GM18519 (cell line): ENCODE results near the gene GID8.
"Not testable (repeated sequence)": the region's sequence is repeated elsewhere in the genome, so short reads cannot be mapped to it uniquely, and the experiment has no call there.

Source experiments
- ATAC-seq: cut with Tn5 transposase; IDR thresholded peaks from one replicate; pipeline ENCODE4 v1.9.1; 2021; ENCODE audit warnings: mild to moderate bottlenecking, moderate library complexity; ENCODE audit not compliant: unreplicated experiment, low FRiP score

Gene GID8

DNA sequence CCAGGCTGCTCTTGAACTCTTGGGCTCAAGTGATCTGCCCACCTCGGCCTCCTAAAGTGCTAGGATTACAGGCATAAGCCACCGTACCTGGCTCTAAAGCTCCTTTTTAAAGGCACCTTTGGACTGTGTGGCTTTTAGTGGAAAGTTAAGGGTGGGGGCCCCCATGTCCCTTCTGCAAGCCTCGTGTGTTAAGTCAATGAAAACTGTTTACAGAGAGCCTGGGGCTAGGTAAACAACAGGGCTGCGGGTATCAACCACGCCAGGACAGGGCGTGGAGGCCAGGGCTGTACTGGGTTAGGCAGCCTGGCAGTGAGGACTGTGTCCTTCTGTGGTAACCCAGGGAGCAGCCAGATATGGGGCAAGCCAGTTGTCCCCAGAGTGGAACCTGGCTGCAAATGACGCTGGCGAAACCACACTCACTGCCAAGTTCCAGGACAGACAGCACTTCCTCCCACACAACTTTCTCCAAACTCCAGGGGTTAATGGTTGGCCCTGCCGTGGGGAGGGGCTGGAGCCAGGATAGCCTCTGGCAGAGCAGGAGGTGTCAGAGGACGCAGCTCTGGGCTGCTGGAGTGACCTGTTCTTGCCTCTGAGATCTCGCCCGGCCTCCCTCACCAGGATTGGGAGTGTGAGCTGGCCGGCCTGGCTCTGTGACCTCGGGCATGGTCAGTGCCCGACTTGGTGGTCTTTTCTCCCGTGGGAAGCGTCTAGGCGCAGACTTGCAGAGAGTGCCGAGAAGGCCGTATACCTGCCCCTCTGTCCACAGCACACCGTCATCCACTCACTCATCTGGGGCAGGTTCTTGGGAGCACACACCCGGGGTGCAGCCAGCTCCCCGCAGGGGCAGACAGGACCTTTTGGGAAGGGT lies 17.8 kb downstream of the GID8 start:
- ATAC-seq = no peak

DNA sequence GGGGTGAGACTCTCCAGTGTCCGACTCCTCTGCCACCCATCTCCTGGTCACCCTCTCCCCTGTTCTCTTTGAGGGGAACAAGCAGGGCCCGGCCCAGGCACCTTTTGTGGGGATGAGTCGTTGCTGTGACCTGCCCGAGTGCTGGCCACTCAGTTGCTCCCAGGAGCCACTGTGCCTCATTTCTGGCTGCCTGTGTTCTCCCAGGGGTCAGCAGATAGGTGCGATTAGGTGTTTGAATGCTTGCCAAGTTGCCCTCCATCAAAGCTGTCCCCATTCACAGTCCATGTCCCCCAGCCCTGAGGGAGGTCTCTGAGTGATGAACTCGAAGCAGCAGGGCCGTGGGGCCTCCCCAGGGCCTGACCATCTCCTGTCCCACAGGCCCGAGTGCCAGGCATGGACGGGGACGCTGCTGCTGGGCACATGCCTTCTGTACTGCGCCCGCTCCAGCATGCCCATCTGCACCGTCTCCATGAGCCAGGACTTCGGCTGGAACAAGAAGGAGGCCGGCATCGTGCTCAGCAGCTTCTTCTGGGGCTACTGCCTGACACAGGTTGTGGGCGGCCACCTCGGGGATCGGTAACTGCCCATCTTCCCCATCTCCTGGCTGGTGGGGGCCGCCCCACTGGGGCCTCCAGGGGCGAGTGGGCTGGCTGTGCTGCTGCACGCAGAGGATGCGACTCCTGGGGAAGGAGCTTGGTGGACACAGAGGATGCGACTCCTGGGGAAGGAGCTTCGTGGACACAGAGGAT lies 18.6 kb downstream of the GID8 start:
- ATAC-seq = no peak

DNA sequence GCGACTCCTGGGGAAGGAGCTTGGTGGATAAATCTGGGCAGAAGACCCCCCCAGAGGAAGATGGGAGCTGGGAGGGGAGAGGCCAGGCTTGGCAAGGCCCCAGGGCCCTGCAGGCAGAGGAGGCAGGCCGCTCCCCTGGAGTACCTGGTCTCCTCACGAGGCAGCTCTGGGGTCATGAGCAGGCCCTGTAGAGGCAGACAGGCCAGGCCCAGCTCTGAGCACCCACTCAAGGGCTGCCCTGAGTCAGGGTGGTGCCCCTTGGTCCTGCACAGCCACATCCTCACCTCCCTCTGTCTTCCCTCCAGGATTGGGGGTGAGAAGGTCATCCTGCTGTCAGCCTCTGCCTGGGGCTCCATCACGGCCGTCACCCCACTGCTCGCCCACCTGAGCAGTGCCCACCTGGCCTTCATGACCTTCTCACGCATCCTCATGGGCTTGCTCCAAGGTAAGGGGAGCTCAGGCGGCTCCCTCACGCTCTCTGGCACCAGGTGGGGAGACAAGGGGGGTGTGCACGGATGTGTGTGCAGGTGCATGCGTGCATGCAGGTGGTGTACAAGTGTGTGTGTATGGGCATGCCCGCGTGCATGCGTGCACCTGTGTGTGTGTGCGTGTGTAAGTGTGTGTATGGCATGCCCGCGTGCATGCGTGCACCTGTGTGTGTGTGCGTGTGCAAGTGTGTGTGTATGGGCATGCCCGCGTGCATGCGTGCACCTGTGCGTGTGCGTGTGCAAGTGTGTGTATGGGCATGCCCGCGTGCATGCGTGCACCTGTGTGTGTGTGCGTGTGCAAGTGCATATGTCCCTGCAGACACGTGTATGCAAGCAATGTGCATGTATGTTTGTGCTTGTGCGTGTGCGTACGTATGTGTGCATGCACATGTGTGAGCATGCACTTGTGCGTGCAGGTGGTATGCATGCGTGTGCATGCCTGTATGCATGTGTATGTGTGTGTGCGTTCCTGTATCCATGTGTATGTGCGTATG lies 19.5 kb downstream of the GID8 start:
- ATAC-seq = no peak

DNA sequence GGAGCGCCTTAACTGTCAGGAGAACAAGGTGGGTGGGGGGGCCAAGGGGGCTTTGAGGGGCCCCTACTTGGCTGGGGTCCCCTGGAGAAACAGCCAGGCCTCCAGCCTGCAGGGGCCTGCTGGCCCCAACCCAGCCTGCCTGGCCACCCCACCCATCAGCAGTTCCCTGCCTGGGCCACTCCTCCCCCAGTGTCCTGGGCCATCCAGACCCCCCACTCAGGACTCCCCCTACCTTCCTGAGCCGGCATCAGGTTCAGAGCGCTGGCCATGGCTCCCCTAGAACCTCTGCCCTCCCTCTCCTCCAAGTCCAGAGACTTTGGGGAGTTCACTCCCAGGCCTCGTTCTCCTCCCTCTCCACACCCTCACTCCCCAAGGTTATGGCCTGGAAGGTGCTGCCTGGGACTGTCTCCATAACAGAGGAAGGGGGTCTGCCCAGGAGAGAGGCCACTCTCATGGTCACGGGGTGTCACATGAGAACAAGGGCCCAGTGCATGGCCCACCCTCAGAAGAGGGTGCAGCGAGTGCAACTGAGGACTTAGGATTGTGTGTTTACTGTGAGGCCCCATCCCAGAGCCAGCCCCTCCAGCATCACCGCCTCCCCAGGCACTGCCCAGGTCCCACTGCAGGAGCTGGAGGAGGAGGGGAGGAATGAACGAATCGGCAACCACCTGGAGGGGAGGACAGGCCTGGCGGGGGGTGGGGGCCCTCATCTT lies 20.6 kb downstream of the GID8 start:
- ATAC-seq = no peak

DNA sequence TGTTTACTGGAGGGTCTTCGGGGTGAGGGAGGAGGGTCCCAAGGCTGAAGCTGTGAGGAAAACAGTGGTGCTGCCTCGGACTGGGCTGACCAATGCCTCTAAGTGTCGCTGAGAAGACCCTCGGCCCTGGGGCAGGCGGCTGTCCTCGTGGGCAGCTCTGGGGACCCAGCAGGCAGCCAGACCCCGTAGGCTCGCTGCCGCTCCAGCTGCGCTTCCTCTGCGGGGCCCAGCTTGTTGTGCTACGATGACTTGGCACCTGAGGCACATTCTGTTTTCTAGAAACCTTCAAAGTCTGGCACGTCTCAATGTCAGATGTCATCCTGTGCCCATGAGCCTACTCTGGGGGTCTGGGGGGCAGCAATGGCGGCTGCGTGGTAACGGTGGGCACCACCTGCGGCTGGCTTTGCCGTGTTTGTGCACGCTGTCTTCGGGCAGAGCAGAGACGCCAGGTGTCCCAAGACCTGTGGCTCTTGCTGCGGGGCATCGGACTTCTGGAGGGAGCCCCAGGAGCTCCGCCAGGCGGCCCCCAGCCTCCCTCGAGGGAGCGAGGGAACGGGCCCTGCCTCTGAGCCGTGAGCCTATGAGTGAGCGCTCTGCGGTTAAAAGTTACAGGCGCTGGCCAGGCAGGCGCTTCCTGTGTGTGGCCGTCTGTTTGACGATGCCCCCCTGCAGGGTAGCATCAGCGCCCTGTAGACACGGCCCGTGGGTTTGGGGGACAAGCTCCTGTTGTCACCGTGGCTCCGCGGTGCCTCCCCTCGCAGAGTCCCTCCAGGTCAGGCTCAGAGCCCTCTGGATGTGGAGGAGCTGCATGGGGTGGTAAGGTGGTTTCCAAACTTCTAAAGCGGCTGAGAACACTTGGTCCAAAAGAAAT lies 21.4 kb downstream of the GID8 start:
- ATAC-seq = no peak

DNA sequence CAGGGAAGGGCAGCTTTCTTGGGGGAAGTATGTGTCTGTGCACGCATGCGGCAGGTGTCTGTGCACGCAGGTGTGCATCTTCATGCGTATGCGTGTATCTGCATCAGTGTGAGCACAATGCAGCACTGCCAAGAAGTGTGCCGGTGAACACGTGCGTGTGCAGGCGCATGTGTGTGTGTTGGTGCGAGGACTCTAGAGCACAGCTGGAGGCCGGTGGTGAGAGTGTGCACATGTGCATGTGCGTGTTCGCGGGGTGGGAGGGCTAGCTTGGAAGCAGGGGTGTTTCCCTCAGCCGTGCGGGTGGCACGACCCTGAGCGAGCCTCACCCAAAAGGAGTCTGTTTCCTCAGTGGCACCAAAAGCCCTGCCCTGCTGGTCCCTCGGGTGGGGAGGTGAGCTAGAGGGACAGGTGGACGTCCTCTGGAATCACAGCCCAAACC lies 22.1 kb downstream of the GID8 start:
- ATAC-seq = no peak

DNA sequence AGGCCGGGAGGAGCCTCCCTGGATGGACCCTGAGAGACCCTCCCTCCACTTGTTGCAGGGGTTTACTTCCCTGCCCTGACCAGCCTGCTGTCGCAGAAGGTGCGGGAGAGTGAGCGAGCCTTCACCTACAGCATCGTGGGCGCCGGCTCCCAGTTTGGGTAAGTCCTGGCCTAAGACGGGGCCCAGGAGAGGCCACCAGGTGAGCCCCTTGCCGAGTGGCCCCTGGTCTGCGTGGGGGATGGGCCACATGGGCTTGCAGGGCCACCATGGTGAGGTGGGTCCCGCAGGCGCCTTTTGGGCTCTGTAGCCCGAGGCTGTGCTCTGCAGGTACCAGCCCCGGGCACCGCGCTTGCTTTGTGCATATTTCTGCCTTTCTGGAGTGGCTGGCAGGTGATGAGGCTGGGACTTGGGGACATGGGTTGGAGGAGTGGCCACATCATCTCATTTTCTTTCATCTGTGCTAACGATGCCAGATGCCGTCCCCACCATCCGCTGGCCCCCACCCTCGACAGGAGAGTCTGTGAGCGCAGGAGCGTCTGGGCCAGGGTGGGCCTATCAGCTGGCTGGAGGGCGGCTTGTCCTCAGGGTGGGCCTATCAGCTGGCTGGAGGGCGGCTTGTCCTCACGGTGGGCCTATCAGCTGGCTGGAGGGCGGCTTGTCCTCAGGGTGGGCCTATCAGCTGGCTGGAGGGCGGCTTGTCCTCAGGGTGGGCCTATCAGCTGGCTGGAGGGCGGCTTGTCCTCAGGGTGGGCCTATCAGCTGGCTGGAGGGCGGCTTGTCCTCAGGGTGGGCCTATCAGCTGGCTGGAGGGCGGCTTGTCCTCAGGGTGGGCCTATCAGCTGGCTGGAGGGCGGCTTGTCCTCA lies 22.7 kb downstream of the GID8 start:
- not testable (repeated sequence) for ATAC-seq

DNA sequence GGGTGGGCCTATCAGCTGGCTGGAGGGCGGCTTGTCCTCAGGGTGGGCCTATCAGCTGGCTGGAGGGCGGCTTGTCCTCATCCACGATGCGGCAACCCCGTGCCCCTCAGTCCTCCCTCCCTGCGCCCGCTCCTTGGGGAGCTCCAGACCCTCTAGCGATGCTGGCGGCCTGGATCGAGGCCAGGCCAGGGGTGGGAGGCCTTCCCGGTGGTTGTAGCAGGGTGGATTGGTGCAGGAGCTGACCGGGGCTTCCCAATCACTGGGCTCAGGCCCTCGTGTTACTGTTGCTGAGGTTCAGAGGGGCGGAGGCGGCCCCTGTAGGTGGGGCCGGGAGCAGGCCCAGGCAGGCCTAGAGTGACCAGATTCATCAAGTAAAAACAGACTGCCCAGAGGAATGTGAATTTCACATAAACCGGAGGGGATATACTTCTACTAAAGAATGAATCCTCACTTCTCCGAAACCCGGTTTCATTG lies 23.4 kb downstream of the GID8 start:
- ATAC-seq = no peak

DNA sequence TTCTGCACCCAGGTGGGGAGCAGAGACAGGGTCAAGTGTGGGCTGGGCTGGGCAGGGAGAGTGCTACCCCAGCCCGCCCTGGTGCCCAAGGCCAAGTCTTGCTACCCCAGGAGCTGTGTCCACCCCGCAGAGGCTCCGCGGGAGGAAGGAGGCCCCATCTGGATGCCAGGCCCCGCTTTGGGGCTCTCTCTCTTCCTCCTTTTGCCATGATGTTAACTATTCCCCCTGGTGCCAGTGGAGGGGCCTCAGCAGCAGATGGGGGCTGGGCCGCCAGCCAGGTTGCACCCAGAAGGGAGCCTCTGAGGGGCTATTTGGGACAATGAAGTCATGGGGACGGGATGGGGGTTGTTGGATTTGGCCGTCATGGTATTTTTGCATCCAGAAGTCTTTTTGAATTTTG lies 23.9 kb downstream of the GID8 start:
- ATAC-seq = no peak

DNA sequence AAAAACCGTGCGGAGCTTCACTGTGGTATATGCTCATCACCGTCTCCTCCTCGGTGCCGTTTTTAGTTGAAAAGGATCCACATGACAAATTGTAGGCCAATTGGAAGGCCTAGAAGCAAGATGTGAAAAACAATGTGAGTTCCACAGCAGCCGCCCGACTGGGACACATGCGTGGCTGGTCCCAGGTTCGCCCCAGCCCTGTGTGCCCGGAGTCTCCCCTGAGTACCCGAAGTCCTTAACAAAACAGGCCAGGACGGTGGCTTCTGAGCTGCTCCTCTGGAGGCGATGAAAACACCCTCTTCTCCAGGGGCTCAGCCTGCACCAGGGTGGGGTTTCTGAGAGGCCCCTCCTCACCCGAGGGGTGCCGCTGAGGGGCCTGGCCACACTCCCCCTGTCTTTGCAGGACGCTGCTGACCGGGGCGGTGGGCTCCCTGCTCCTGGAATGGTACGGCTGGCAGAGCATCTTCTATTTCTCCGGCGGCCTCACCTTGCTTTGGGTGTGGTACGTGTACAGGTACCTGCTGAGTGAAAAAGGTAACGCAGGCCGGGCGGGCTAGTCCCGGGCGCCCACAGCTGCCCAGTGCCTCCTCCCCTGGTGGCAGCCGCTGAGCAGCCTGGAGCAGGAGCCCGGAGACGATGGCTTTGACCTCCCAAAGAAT lies 24.4 kb downstream of the GID8 start:
- no peak for ATAC-seq

DNA sequence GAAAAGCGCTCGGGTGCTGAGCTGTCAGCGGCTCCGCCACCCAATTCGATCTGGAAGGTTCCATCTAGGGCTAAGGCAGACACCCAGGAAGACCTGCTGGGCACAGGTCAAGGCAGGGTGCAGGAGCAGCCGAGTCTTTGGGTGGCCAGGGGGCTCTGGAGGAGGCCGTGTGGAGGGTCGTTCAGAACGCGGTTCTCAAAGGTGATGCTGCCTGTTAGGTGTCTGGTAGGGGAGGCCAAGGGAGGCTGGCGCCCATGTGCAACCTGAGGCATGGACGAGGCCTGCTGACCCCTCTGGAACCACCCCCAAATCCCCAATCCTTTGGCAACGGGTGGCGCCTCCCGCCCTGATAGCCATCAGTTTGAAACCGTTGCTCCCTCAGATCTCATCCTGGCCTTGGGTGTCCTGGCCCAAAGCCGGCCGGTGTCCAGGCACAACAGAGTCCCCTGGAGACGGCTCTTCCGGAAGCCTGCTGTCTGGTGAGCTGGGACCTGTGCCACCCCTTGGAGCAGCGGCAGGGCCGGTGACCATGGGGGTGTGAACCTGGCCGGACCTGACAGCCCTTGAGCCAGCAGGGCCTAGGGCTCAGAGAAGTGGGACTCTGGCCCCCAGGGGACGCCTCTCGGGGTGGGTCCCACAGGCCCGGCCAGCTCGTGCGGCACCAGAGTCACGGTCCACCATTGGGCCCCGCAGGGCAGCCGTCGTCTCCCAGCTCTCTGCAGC lies 25.1 kb downstream of the GID8 start:
- ATAC-seq = no peak

DNA sequence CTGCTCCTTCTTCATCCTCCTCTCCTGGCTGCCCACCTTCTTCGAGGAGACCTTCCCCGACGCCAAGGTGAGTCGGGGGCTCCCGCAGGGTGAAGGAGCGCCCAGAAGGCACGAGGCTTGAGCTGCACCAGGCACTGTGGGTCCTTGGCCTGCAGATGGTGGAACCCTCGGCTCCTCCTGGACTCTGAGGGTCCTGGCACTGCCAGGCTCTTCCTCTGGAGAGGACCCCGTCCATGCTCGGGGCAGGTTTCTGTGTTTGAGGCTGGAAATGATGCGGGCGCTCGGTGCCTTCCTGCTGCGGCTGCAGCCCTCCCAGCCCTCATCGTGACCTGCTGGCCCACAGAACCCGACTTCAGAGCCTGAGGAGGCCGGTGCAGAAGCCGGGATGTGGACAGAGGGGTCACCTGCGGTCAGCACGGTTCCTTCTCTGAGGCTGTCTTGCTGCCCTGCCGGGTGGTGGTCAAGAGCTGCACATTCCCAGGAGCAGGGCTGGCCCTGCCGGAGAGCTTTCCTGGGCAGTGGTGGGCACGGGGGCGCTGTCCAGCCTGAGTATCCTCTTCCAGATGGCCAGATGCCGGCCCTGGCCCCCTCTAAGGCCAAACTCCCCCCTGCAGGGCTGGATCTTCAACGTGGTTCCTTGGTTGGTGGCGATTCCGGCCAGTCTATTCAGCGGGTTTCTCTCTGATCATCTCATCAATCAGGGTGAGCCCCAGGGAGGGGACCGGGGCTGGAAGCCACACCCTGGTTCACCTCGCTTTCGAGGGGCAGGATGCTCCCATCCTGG lies 25.9 kb downstream of the GID8 start:
- ATAC-seq = no peak

DNA sequence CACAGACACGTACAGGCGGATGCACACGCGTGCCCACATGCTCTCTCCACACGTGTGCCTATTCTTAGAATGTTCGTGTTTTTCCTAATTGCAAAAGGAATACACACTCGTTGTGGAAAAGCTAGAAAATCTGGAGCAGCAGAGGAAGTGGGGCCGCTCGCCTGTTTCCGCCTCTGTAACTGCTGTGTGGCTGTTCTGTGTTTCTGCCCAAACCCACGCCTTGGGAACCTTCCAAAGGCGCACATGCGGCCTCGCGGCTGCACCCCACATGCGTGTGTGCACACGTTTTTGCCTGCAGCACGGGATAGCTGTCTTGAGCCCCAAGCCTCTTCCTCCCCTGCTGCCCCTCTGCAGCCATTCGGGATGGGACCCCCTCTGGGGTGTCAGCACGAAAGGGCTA lies 26.8 kb downstream of the GID8 start:
- ATAC-seq = no peak

DNA sequence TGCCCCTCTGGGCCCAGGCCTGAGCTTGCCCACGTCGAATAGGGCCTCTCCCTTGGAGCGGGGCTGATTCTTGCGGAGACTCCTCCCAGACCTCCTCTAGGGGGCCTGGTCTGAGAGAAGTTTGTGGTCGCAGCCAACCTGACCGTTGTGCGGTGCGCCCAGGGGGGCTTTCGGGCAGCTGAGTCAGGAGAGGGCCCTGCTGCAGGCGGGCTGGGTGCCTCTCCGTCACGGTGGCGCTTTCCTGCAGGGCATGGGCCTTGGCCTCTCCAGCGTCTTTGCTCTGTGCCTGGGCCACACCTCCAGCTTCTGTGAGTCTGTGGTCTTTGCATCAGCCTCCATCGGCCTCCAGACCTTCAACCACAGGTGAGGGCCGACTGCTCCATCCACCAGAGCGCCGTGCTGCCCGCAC lies 27.4 kb downstream of the GID8 start:
- ATAC-seq = no peak

DNA sequence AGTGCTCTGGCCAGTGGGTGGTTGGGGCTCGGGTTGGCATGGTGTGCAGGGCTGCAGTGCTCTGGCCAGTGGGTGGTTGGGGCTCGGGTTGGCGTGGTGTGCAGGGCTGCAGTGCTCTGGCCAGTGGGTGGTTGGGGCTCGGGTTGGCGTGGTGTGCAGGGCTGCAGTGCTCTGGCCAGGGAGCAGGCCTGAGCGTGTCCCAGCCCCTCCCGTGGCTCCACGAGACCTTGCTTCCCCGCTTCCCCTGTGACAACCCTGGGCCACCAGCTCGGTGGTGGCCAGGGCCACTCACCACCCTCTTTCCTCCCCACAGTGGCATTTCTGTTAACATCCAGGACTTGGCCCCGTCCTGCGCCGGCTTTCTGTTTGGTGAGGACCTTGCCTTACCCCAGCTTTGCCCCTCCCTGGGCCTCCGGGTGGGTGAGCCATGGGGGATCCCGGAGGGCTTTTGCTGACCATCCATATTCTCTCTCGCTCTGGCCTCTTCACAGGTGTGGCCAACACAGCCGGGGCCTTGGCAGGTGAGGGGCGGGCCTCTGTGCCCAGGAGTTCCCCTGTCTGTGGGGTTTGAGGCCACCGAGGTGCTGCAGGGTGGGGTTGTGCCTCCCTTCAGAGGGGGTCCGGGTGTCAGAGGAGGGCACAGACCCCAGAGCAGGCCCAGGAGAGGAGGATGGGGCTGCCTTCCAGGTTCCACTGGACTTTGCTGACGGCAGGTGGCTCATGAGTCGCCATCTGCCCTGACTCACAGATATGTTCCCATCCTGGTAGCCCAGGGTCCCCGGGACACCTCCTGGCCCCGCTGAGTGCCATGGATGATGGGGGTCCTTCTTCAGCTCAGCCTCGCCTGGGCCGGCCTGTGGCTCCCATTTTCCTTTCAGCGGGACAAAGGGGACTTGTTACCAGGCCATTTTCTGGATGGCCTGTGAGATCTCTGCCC lies 28.5 kb downstream of the GID8 start:
- ATAC-seq = no peak
